Tibial nerve (tissue), 4 donors: ENCODE data around the gene SVIL. TPM values are rescaled to one million over a fixed set of nuclear protein-coding genes. Genes with fewer than 3 reads are reported as not detected.

Experiments used
- DNase-seq, 2 donors: peaks; one replicate each; pipeline ENCODE4 v3.0.0-alpha.2; 2019; ENCODE audit warnings: low spot score in 2 of 2
- H3K27ac ChIP-seq, 4 donors: fragments of 200-600 bp; sonication (generic) in 3 of 4; one replicate each; pipeline ENCODE4 v1.5.1; 2017 to 2019; ENCODE audit warnings: mild to moderate bottlenecking in 1 of 4
- H3K27me3 ChIP-seq, 2 donors: fragments of 200-600 bp; sonication (generic) in 1 of 2; one replicate each; pipeline versions ENCODE4 v1.5.1 to v1.6.0; 2017 to 2019
- H3K36me3 ChIP-seq, 3 donors: fragments of 200-600 bp; sonication (generic); one replicate each; pipeline ENCODE4 v1.5.1; 2018 to 2019
- H3K4me1 ChIP-seq, 4 donors: fragments of 200-600 bp; sonication (generic) in 3 of 4; one replicate each; pipeline ENCODE4 v1.5.1; 2017 to 2019
- H3K4me3 ChIP-seq, 4 donors: fragments of 200-600 bp; sonication (generic) in 3 of 4; one replicate each; pipeline ENCODE4 v1.5.1; 2017 to 2019; ENCODE audit warnings: mild to moderate bottlenecking in 1 of 4, moderate library complexity in 1 of 4
- H3K9me3 ChIP-seq, 4 donors: fragments of 200-600 bp; sonication (generic) in 3 of 4; one replicate each; pipeline ENCODE4 v1.5.1; 2017 to 2019
- CTCF ChIP-seq, 5 experiments: fragments of 200-600 bp in 3 of 5; fragments of 450-650 bp in 2 of 5; sonication (generic) in 3 of 5; IDR thresholded peaks; one replicate each; pipeline ENCODE4 v1.5.1; 2016 to 2019; ENCODE audit warnings: antibody characterized with exemption in 5 of 5, mild to moderate bottlenecking in 3 of 5, moderate library complexity in 2 of 5
- EP300 ChIP-seq, 2 donors: sonication (generic); formaldehyde crosslinking; IDR thresholded peaks; one replicate each; pipeline ENCODE4 v1.6.1; 2017; ENCODE audit warnings: antibody characterized with exemption in 2 of 2, mild to moderate bottlenecking in 1 of 2
- POLR2A ChIP-seq, 2 donors: fragments of 450-650 bp; IDR thresholded peaks; one replicate each; pipeline ENCODE4 v1.6.1; 2017; ENCODE audit warnings: antibody characterized with exemption in 2 of 2, mild to moderate bottlenecking in 2 of 2, moderate library complexity in 2 of 2
- WGBS, 2 donors: methylation state at CpG; one replicate each; pipeline ENCODE4 v1.1.5; 2018; 5-methylcytosine and 5-hydroxymethylcytosine counted together
- total RNA-seq, 4 donors: library from RNA; depleted of rRNA; stranded (reverse); fragments of >200 nt; gene quantifications; one replicate each; pipeline ENCODE4 v1.1.0, GENCODE V29; 2016

Gene SVIL
- total RNA-seq, 4 donors from 2014 or later: 23.6 to 32.0 (median 26.0) TPM

GRCh38 chr10:29415876-29416275, 218.9 kb downstream of the SVIL start:
- DNase-seq: no peak
- no peaks in the 10 kb centered on the region for H3K9me3 ChIP-seq
- H3K36me3 ChIP-seq: peaks cover 0 to 12% (median 0%) of the 10 kb centered on the region in 3 donors
- H3K4me3 ChIP-seq: no peak overlapping the region
- no peaks in the 10 kb centered on the region for H3K27me3 ChIP-seq
- no peak overlapping the region for H3K27ac ChIP-seq
- WGBS, 2 donors: 46 to 79% methylated on average over 2 of the region's 2 CpGs
- H3K4me1 ChIP-seq: peaks cover 0 to 36% (median 6%) of the 10 kb centered on the region in 4 donors
- no peak for TF ChIP-seq CTCF (IDR thresholded peaks at IDR 0.05)
- TF ChIP-seq EP300 (IDR thresholded peaks at IDR 0.05): no peak

GRCh38 chr10:29414501-29414900, 220.3 kb downstream of the SVIL start:
- Histone ChIP-seq H3K27me3 (no peaks in the 10 kb centered on the region), H3K9me3 (no peaks in the 10 kb centered on the region), H3K36me3 (peaks cover 0 to 4% (median 0%) of the 10 kb centered on the region in 3 donors), H3K27ac (no peak overlapping the region), H3K4me3 (no peak overlapping the region), H3K4me1 (peaks cover 0 to 39% (median 7%) of the 10 kb centered on the region in 4 donors)
- WGBS, 2 donors: 5 to 21% methylated on average over 1 of the region's 1 CpG
- no peak for TF ChIP-seq CTCF (IDR thresholded peaks at IDR 0.05)
- TF ChIP-seq POLR2A (IDR thresholded peaks at IDR 0.05): no peak
- no peak for TF ChIP-seq EP300 (IDR thresholded peaks at IDR 0.05)
- no peak for DNase-seq

- TF ChIP-seq CTCF (IDR thresholded peaks at IDR 0.05) (no peak), EP300 (IDR thresholded peaks at IDR 0.05) (no peak), POLR2A (IDR thresholded peaks at IDR 0.05) (no peak)
- no peaks in the 10 kb centered on the region for H3K9me3 ChIP-seq
- no peak for DNase-seq
- peaks cover 0 to 4% (median 0%) of the 10 kb centered on the region in 3 donors for H3K36me3 ChIP-seq
- H3K27me3 ChIP-seq: no peaks in the 10 kb centered on the region
- no peak overlapping the region for H3K4me3 ChIP-seq
- H3K27ac ChIP-seq: peak overlapping the region in 3 of 4 donors; percentile 31 to 64 (median 58)
- peaks cover 0 to 48% (median 11%) of the 10 kb centered on the region in 4 donors for H3K4me1 ChIP-seq
- WGBS, 2 donors: 72 to 76% methylated on average over 3 of the region's 3 CpGs
These were observed 222.3 kb downstream of the SVIL start for GRCh38 chr10:29412485-29412884.

- Histone ChIP-seq H3K4me3 (no peak overlapping the region), H3K27ac (peak overlapping the region in 2 of 4 donors; percentile 58 to 64), H3K4me1 (peaks cover 0 to 48% (median 11%) of the 10 kb centered on the region in 4 donors), H3K36me3 (peaks cover 0 to under 1% (median 0%) of the 10 kb centered on the region in 3 donors), H3K9me3 (no peaks in the 10 kb centered on the region), H3K27me3 (no peaks in the 10 kb centered on the region)
- WGBS, 2 donors: 92 to 93% methylated on average over 10 of the region's 10 CpGs
- TF ChIP-seq EP300 (IDR thresholded peaks at IDR 0.05) (no peak), CTCF (IDR thresholded peaks at IDR 0.05) (no peak), POLR2A (IDR thresholded peaks at IDR 0.05) (no peak)
- no peak for DNase-seq
These were observed 223.0 kb downstream of the SVIL start for GRCh38 chr10:29411666-29412315.

GRCh38 chr10:29409241-29410054, 225.3 kb downstream of the SVIL start:
- Histone ChIP-seq H3K4me1 (peaks cover 0 to 45% (median 11%) of the 10 kb centered on the region in 4 donors), H3K4me3 (peak overlapping the region; percentile 64 to 81 (median 66)), H3K36me3 (no peaks in the 10 kb centered on the region), H3K9me3 (no peaks in the 10 kb centered on the region), H3K27me3 (no peaks in the 10 kb centered on the region), H3K27ac (peak overlapping the region; percentile 82 to 95 (median 90))
- WGBS, 2 donors: 10 to 13% methylated on average over 30 to 63 of the region's 69 CpGs
- peak; percentile 61 to 69 for DNase-seq
- TF ChIP-seq CTCF (IDR thresholded peaks at IDR 0.05) (peak in 2 of 5 experiments; percentile 5 to 33), EP300 (IDR thresholded peaks at IDR 0.05) (peak in 1 of 2 donors; percentile 85), POLR2A (IDR thresholded peaks at IDR 0.05) (peak; percentile 36 to 69)
